Stimulated activated CD4-positive, alpha-beta T cell treated with anti-CD3 and anti-CD28 coated beads, Interleukin-4, amount 100 ng/mL, for 48 hours (primary cell): ENCODE data around the gene FAHD1.
A peak's percentile ranks its signal among the peaks of the same experiment; 100 is the strongest.
"Not testable (repeated sequence)": the region's sequence is repeated elsewhere in the genome, so short reads cannot be mapped to it uniquely, and the experiment has no call there.

Experiments
- DNase-seq, 2 donors: peaks; one replicate each; pipeline ENCODE4 v3.0.0-alpha.2; 2020; ENCODE audit warnings: low read depth in 2 of 2

FAHD1 gene

GRCh38 chr16:1789643-1790045 lies 37.4 kb upstream of the FAHD1 start:
- DNase-seq = no peak

GRCh38 chr16:1790261-1790610 lies 36.8 kb upstream of the FAHD1 start:
- no peak for DNase-seq

DNA sequence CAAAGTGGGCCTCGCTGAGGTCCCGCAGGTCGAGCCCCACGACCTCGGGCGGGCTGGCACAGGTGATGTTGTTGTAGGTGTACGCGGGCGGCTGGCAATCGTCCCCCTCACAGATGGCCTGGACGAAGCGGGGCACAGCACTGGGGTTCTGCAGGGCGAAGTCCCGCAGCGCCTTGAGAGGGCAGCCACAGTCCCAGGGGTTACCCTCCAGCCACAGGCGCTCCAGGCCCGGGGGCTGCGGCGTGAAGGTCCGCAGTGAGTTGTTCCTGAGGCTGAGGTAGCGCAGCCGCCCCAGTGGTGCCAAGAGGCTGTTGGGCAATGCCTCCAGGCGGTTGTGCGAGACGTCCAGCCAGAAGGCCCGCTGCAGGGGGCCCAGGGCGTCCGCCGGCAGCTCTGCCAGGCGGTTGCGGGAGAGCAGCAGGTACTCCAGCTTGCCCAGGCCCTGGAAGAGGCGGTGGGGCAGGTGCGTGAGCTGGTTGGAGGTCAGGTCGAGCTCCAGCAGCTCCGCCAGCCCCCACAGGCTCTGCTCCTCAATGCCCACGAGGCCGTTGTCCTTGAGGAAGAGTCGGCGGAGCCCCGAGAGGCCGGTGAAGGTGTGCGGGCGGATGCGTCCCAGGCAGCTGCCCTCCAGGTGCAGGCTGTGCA lies 36.3 kb upstream of the FAHD1 start:
- no peak for DNase-seq

- DNase-seq = no peak
Measured at GRCh38 chr16:1791256-1791942, 35.6 kb upstream of the FAHD1 start.

DNA sequence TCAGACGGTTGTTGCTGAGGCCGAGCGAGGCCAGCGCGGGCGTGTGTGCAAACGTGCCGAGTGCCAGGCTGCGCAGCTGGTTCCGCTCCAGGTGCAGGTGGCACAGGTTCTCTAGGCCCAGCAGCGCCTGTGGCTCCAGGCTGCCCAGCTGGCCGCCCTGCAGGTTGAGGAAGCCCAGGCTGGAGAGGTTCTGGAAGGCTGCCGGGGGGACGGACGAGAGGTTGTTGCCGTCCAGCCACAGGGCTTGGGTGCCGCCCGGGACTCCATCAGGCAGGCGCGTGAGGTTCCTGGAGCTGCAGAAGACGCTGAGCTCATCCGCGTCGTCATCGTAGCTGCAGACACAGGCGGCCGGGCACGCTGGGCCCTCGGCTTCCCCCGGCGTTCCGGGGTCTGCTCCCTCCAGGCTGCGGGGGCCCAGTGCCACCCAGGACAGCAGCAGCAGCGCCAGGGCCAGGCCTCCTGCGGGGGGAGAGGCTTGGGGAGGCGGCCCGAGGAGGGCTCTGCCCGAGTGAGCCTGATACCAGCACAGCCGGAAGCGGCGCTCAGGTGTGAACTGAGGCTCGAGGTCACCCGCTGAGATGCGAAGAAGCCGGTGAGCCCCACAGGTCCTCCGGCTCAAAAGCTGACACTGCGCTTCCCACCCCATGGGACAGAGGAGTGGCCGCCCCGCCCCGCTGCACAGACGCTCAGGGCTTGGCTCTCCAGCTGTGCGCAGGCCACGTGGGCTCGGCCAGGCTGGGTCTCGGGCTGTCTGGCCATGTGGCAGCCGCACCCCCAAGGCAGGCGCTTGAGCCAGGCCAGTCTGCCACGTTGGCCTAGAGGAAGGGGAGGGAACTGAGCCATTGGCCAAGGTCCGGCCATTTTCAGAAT lies 34.8 kb upstream of the FAHD1 start:
- no peak for DNase-seq

DNA sequence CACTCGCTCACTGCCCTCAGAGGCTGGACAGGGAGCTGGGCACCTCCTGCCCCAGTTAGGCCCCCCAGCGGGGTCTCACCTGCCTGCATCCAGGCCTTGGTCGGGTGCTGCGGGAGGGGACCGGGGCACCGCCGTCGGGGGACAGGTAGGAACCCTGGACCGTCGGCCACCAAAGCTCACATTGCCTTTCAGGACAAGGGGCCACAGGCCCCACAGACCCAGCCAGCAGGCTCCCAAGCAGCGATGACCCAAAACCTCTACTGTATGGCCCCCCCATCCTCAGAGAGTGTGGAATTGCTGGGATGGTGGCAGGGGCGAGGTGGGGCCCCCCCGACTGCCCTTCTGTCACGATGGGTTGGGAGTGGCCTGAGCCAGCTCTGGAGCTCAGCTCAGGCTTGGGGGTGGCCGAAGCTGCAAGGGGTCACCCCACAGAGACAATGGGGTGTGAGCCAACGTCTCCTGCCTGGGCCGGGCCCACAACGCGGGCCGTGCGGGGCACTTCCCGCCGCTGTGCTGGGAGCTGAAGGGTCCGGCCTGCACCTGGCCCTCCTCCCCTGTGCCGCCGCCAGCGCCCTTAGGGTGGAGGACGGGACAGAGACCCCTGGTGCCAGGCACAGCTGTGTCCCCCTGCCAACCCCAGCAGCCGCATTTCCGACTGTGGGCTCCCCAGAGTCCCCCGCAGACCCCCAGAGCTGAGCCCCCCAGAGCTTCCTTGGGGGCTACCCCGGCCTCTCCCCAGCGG lies 34.0 kb upstream of the FAHD1 start:
- DNase-seq = no peak

- no peak for DNase-seq
Measured at GRCh38 chr16:1793578-1794220, 33.3 kb upstream of the FAHD1 start, which contains the start of gene IGFALS. TSS of gene IGFALS (minus strand) at chr16:1793705. CDS start at chr16:1793652, 53 bp downstream.

- DNase-seq = no peak
Measured at GRCh38 chr16:1794221-1794871, 32.7 kb upstream of the FAHD1 start.

DNA sequence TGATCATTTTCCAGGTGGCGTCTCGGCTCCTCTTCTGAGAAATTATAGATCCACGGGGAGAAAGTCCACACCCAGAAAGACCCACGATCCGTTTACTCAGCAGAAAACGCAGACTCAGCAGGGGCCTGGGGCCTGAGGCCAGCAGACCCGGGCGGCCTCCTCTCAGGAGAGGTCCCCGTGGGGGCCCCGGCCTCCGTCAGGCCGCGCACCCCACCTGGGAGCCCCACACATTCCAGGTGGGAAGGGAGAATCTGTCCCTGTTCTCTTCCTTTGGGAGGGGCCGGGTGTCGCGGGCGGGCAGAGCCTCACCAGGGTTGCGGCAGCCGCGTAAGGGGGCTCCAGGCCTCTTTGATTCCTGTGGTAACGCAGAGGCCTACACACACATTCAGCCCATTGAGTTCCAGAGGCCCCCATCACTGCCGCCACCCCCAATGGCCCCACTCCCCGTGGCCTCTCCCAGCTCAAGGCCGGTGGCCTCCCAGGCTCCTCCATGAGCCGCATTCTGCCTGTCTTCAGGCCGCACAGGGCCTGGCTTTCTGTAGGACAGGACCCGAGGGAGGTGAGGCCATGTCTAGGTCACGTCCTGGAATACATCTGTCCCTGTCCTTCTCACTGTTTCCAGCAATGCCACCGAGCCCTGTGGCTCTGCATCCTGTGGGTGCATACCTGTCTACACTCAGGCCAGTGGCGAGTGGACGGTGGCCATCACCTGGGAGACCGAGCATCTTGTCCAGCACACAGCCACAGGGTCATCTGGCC lies 31.9 kb upstream of the FAHD1 start:
- DNase-seq = no peak

- DNase-seq = not testable (repeated sequence)
Measured at GRCh38 chr16:1799263-1799662, 27.7 kb upstream of the FAHD1 start.

DNA sequence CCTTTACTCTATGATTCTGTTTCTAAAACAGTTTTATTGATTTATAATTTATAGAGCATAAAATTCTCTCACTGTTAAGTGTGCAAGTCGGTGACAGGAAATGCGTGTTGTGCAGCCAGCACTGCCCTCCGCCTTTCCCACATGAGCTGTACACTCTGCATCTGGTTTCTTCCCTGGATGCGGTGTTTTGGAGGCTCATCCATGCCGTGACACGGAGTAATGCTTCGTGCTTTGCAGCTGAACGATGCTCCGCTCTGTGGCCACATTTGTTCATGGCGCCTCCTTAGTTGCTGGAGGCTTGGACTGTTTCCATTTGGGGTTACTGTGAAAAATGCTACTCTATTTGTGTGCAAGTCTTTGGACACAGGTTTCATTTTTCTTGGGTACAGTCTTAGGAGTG lies 26.3 kb upstream of the FAHD1 start:
- no peak for DNase-seq

DNA sequence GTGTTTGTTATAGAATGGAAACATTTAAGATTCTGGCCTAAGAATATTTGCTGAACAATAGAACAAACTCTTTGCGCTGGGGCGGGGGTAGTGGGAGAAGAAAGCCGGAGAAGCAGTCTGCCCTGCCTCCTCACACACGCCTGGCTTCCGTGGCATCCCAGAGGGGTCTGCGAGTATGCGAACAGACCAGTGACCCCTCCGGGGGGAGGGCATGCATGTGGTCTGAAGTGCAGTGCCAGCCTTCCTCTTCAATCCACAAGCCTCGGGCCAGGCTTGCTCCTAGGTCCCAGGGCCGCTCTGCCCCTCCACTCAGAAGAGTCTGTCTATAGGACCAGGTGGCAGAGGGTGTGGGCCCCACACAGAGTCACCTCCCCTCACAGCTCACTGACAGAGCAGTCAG lies 19.4 kb upstream of the FAHD1 start:
- DNase-seq = no peak

DNA sequence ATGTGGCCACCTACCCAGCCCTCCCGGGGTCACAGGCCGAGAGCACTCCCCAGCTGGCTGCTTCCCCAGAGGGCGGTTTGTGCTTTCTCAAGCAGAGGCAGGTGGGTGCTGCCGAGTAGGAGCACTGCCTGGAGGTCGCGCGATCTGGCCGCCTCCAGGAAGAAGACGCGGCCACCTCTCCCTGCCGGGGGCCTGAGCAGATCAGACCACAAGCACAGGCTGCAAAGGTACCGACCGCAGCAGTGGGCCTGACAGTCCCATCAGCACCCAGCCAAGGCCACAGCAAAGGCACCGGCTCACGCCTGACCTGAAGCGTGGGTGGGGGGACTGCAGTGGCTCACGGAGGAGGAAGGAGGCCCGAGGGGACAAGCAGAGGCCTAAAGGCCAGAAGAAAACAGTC lies 18.3 kb upstream of the FAHD1 start:
- no peak for DNase-seq

GRCh38 chr16:1809281-1809801 lies 17.7 kb upstream of the FAHD1 start:
- no peak for DNase-seq

DNA sequence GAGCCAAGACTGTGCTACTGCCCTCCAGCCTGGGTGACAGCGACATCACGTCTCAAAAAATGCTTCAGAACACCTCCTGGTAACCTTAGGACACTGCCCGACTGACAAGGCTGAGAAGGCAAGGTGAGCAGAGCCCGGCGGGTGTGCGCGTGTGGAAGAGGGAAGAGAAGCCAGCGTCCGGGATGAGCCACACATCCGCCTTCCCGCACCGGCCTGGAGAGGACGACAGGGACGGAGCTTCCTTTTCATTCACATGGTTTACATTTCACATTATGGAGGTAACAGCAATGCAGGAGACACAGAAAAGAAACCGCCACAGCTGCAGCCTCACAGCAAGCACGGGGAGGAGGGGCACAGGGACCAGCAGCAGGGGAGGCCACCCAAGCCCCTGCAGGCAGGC lies 16.9 kb upstream of the FAHD1 start:
- DNase-seq = no peak

- no peak for DNase-seq
Measured at GRCh38 chr16:1810536-1810935, 16.5 kb upstream of the FAHD1 start.

DNA sequence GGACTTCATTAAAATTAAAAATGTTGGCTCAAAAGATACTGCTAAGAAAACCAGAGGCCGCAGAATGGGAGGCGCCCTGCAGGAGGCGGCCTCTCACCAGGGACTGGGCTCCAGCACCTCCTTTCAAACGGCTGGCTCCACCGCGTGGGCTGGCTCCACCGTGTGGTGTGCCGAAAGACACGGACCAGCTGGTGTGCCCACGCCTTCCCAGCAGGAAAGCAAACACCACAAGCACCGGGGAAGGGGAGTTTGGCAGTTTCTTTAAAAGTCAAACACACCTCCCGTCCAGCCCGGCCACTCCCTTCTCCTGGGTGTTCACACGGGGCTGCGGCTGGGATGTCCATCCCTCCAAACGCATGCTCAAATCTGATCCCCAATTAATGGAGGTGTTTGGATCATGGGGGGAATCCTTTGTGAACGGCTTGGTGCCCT lies 14.3 kb upstream of the FAHD1 start:
- peak; percentile 51 to 52 for DNase-seq

GRCh38 chr16:1815461-1815860 lies 11.5 kb upstream of the FAHD1 start:
- no peak for DNase-seq

DNA sequence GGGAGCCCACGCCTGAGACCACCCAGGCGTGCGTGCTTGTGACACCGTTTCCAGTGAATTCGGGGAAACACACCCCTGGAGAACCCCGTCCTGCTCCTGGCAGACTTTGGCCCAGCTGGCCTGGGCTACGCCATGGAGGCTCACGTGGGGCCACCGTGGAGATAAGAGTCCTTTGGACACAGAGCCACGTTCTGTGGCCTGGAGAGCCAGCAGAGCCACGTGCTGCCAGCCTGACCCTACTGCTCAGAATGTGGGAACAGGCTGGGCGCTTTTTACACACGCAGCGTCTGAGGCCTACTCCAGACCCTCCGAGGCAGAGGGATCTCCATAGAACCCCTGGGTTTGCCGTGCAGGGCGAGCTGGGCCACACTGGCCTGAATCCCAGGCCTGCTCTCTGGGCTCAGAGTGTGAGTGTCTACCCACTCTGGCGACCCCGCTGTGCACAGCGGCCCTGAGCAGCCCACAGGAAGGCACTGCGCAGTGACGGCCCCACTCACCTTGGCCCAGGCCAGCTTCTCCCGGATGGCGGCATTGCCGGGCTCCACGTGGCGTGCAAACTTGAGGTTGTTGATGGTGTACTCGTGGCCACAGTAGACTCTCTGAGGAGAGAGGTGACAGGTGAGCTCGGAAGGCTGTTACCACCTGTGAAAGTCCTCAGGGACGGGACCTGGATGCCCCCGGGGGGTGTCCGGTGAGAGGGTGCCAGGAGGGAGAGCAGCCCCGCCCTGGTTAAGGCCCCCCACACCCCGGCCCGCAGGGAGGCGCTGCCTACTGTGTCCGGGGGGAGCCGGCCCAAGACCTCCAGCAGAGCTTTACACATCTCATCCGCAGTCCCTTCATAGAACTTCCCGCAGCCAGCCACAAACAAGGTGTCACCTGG lies 10.4 kb upstream of the FAHD1 start:
- DNase-seq = no peak
